Mesothelial cell of epicardium (in vitro differentiated cells): Measurements from ENCODE around the gene CAPN15. TPM values are rescaled to one million over a fixed set of nuclear protein-coding genes. Genes with fewer than 3 reads are reported as not detected.
A peak's percentile ranks its signal among the peaks of the same experiment; 100 is the strongest.

Experiments
- DNase-seq, 2 experiments: peaks; one replicate each; pipeline ENCODE4 v3.0.0; 2021; ENCODE audit warnings: low spot score in 2 of 2; ENCODE audit not compliant: unreplicated experiment in 2 of 2
- H3K27ac Mint-ChIP-seq: 2 replicates; pipeline ENCODE4 v1.8.0; 2021; ENCODE audit warnings: mixed read lengths
- H3K27me3 Mint-ChIP-seq: 2 replicates; pipeline ENCODE4 v1.8.0; 2021; ENCODE audit warnings: low read depth, mixed read lengths
- H3K36me3 Mint-ChIP-seq: 2 replicates; pipeline ENCODE4 v1.8.0; 2021; ENCODE audit warnings: mixed read lengths
- H3K4me1 Mint-ChIP-seq: 2 replicates; pipeline ENCODE4 v1.8.0; 2021; ENCODE audit warnings: mixed read lengths
- H3K4me3 Mint-ChIP-seq: 2 replicates; pipeline ENCODE4 v1.8.0; 2021; ENCODE audit warnings: mild to moderate bottlenecking, moderate library complexity, mixed read lengths
- H3K9me3 Mint-ChIP-seq: 2 replicates; pipeline ENCODE4 v1.8.0; 2021; ENCODE audit warnings: mixed read lengths
- CTCF ChIP-seq: fragments of 200-600 bp; sonication (generic); IDR thresholded peaks from one replicate; pipeline ENCODE4 v1.5.0; 2021; ENCODE audit warnings: antibody characterized with exemption; ENCODE audit not compliant: unreplicated experiment
- total RNA-seq: library from RNA; stranded (reverse); gene quantifications from 3 replicates; pipeline ENCODE4 v1.2.1, GENCODE V29; 2021

Gene CAPN15
- total RNA-seq, 1 donor from 2014 or later, result 49.1 TPM

DNA sequence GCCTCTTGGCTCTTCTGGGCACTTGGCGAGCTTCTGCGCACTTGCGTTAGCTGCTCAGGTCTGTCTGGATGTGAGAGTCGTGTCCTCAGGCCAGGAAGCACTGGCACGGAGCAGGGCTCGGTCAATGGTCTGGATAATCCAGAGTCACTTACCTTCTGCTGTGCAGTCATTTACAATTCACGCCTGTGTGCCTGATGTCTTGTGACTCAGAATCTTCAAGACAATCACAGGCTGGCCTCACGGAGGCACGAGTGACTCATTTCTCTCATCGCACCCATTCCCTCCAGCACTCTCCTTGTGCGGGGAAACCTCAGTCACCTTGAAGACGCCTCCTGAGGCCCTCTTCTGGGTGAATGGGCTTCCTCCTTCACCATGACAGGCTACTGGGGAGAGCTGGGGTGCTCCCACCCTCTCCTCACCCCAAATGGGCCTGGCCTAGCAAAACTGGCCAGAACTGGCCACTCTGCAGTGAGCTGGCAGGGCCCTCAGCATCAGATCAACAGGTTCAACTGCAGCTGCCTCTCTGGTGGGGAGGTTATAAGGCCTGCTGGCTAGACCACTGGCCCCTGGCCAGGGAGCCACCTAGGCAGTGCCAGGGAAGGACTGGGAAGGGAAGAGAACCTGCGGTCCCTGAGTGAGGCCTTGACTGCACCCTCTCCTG lies 1.9 kb upstream of the CAPN15 start:
- Mint-ChIP-seq H3K4me1 (peaks cover 25% of the 10 kb centered on the region), H3K27me3 (no peaks in the 10 kb centered on the region), H3K9me3 (no peaks in the 10 kb centered on the region), H3K4me3 (peak overlapping the region; percentile 82), H3K27ac (peak overlapping the region; percentile 60), H3K36me3 (no peaks in the 10 kb centered on the region)
- DNase-seq, result no peak
- no peak for TF ChIP-seq CTCF

GRCh38 chr16:526181-527014 lies 1.1 kb upstream of the CAPN15 start:
- no peaks in the 10 kb centered on the region for H3K9me3 Mint-ChIP-seq
- peaks cover 25% of the 10 kb centered on the region for H3K4me1 Mint-ChIP-seq
- TF ChIP-seq CTCF, result no peak
- H3K27ac Mint-ChIP-seq, result peak overlapping the region; percentile 98
- H3K4me3 Mint-ChIP-seq, result peak overlapping the region; percentile 82
- H3K36me3 Mint-ChIP-seq, result no peaks in the 10 kb centered on the region
- peak in 1 of 2 experiments; percentile 67 for DNase-seq
- no peaks in the 10 kb centered on the region for H3K27me3 Mint-ChIP-seq

DNA sequence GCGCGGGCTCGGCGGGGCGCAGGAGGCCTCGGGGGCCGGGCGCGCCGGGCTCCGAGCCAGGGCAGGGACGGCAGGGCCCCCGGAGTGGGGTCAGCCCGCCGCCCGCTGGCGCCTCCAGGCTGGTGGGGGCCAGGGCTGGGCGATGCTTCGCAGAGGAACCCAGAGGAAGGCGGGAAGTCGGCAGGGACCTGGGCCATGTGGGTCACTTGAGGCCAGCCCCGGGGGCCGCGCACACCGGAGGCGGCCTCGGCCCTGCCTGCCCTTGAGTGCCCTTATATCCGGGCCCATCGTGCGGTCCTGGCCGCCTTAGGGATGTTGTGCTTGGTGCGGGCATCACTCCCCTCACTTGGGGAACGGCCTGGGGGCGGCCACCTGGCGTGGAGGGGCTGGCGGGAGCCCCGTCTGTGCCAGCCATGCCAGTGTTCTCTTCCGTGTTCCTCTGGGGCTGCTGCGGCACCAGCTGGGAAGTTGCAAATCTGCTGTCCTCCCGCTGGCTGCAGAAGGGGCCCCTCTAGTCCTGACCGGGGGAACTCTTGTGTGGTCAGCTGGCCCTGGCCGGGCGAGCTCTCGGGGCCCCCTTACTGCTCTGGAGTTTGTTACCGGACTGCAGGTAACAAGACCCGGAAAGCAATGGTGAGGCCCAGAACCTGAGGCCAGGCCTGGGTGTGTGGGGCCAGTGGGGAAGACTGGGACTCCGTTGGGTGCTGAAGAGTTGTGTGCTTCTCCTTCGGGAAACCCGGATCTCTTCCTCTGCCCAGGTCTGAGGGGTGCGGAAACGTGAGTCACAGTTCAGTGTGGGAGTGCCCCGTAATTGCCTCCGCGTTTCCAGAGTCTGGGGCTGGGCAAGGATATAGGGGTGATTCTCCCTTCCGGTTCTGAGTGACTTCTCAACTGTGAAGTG lies 849 bp downstream of the CAPN15 start:
- H3K36me3 Mint-ChIP-seq, result no peaks in the 10 kb centered on the region
- TF ChIP-seq CTCF, result no peak
- peaks cover 25% of the 10 kb centered on the region for H3K4me1 Mint-ChIP-seq
- H3K27me3 Mint-ChIP-seq, result no peaks in the 10 kb centered on the region
- H3K9me3 Mint-ChIP-seq, result no peaks in the 10 kb centered on the region
- DNase-seq, result peak in 1 of 2 experiments; percentile 53
- peak overlapping the region; percentile 78 for H3K27ac Mint-ChIP-seq
- H3K4me3 Mint-ChIP-seq, result peak overlapping the region; percentile 81

- no peaks in the 10 kb centered on the region for H3K36me3 Mint-ChIP-seq
- no peak for TF ChIP-seq CTCF
- H3K4me3 Mint-ChIP-seq, result peak overlapping the region; percentile 81
- H3K9me3 Mint-ChIP-seq, result no peaks in the 10 kb centered on the region
- H3K27me3 Mint-ChIP-seq, result no peaks in the 10 kb centered on the region
- no peak for DNase-seq
- H3K4me1 Mint-ChIP-seq, result peaks cover 25% of the 10 kb centered on the region
- peak overlapping the region; percentile 78 for H3K27ac Mint-ChIP-seq
Observed at GRCh38 chr16:529012-529575, 1.6 kb downstream of the CAPN15 start.

DNA sequence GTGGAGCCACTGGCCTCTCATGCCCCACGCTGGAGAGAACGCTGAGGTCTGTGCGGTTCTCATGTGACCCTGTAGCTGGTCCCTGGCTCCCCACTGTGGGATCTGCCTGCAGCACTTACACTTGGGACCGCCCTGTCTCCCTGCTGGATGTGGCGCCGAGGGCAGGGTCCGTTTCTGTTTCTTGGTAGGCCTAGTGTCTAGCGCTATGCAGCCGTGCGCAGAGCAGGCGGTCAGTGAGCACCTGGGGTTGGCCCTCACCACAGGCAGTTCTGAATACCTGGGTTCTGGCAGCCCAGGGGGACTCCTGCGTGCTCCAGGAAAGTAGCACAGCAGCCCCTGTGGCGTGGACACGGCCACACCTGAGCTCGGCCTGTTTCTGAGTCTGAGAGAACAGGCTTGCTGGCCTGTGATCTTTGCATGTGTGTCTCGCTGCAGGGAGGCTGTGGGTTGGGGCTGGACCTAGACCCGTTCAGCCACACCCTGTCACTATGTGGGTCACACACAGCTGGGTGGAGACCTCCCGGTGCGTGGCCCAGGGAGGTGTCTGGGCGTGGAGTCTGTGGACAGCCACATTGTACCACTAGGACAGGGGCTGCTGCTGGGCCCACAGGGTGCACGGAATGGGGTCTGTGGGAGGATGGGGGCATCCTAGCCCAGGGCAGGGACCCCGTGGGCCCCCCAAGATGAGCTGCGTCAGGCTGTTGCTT lies 2.8 kb downstream of the CAPN15 start:
- Mint-ChIP-seq H3K4me3 (peak overlapping the region; percentile 52), H3K27ac (peak overlapping the region; percentile 16), H3K9me3 (no peaks in the 10 kb centered on the region)

More for the DNA sequence above, 2.8 kb downstream of the CAPN15 start:
- peaks cover 24% of the 10 kb centered on the region for H3K4me1 Mint-ChIP-seq
- no peaks in the 10 kb centered on the region for H3K27me3 Mint-ChIP-seq
- no peak for TF ChIP-seq CTCF
- DNase-seq, result no peak
- H3K36me3 Mint-ChIP-seq, result no peaks in the 10 kb centered on the region
